GM18502 (cell line): Measurements from ENCODE around the gene DCDC2B.
"Not testable (repeated sequence)": the region's sequence is repeated elsewhere in the genome, so short reads cannot be mapped to it uniquely, and the experiment has no call there.

Experiments
- ATAC-seq: cut with Tn5 transposase; IDR thresholded peaks from one replicate; pipeline ENCODE4 v1.9.1; 2021; ENCODE audit warnings: mild to moderate bottlenecking; ENCODE audit not compliant: unreplicated experiment, poor library complexity

Gene DCDC2B

GRCh38 chr1:32255072-32256071 lies 46.5 kb downstream of the DCDC2B start:
- ATAC-seq = no peak

- no peak for ATAC-seq
Observed at GRCh38 chr1:32256473-32257226, 47.8 kb downstream of the DCDC2B start.

- no peak for ATAC-seq
Observed at GRCh38 chr1:32257227-32257508, 48.3 kb downstream of the DCDC2B start.

- ATAC-seq = not testable (repeated sequence)
Observed at GRCh38 chr1:32263236-32263593, 54.3 kb downstream of the DCDC2B start.

DNA sequence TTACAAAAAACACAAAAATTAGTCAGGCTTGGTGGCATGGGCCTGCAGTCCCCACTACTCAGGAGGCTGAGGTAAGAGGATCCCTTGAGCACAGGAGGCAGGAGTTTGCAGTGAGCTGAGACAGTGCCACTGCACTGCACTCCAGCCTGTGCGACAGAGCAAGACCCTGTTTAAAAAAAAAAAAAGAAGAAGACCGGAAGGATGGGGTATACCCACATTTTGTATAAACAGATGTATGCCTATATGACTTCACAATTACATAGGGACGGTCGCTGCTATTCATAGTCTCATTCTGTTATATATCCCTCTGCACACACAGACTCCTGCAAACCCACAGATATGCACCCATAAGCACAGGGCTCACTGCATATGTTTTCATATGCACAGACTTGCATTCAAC lies 54.9 kb downstream of the DCDC2B start:
- ATAC-seq = no peak
